Measurements from ENCODE around the gene UNG. TPM values are rescaled to one million over a fixed set of nuclear protein-coding genes. Genes with fewer than 3 reads are reported as not detected.

UNG gene
- polyA plus RNA-seq, 1 of the 3 experiments (the other 2 are of a cell fraction), result 33.2 TPM

DNA sequence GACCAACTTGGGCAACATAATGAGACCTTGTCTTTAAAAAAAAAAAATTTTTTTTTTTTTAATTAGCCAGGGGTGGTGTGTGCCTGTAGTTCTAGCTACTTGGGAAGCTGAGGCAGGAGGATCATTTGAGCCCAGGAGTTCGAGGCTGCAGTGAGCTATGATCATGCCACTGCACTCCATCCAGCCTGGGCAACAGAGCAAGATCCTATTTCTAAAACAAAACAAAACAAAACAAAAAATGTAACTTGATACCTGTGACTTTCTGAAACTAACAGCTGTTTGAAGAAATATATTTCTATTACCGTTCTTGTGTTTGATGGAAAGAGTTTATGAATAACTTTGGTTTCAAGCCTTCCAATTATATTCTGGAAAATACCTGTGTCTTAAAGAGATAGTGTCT is 17.2 kb downstream of the UNG start (continued):
- TF ChIP-seq, protein P1, sequence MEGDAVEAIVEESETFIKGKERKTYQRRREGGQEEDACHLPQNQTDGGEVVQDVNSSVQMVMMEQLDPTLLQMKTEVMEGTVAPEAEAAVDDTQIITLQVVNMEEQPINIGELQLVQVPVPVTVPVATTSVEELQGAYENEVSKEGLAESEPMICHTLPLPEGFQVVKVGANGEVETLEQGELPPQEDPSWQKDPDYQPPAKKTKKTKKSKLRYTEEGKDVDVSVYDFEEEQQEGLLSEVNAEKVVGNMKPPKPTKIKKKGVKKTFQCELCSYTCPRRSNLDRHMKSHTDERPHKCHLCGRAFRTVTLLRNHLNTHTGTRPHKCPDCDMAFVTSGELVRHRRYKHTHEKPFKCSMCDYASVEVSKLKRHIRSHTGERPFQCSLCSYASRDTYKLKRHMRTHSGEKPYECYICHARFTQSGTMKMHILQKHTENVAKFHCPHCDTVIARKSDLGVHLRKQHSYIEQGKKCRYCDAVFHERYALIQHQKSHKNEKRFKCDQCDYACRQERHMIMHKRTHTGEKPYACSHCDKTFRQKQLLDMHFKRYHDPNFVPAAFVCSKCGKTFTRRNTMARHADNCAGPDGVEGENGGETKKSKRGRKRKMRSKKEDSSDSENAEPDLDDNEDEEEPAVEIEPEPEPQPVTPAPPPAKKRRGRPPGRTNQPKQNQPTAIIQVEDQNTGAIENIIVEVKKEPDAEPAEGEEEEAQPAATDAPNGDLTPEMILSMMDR (IDR thresholded peaks at IDR 0.05), result no peak
- TF ChIP-seq, protein P2, sequence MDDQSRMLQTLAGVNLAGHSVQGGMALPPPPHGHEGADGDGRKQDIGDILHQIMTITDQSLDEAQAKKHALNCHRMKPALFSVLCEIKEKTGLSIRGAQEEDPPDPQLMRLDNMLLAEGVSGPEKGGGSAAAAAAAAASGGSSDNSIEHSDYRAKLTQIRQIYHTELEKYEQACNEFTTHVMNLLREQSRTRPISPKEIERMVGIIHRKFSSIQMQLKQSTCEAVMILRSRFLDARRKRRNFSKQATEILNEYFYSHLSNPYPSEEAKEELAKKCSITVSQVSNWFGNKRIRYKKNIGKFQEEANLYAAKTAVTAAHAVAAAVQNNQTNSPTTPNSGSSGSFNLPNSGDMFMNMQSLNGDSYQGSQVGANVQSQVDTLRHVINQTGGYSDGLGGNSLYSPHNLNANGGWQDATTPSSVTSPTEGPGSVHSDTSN (IDR thresholded peaks at IDR 0.05), result no peak
- no peak for TF ChIP-seq ELF1 (IDR thresholded peaks at IDR 0.05)
- no peak for TF ChIP-seq FOXM1 (IDR thresholded peaks at IDR 0.05; ENCODE audit: low read depth)
- no peak for TF ChIP-seq MEF2A (IDR thresholded peaks at IDR 0.05; ENCODE audit: borderline replicate concordance, low read depth)
- no peak for TF ChIP-seq SIN3A (IDR thresholded peaks at IDR 0.05; ENCODE audit: borderline replicate concordance, low read depth, low read length)
- TF ChIP-seq NRF1 (IDR thresholded peaks at IDR 0.05; ENCODE audit: low read depth, low read length), result no peak
- no peak for TF ChIP-seq GABPA (IDR thresholded peaks at IDR 0.05; ENCODE audit: low read depth)

DNA sequence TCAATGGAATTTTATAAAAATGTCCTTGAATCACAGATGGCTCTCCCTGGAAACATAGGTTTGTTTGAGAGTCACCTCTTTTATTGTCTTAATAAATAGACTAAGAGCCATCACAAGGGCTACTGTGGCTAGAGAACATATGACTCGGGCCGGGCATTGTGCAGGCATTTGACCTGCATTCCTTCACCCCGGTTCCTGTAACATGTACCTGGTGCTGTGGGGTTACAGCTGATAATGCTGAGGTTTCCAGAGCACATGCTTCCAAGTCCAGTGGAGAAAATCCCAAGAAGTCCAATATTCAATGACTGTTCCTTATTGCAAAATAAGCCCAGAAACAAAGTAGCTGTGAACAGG is 18.0 kb downstream of the UNG start:
- Histone ChIP-seq H3K4me3 (ENCODE audit: low read depth in 2 of 2, low read length in 1 of 2) (no peak overlapping the region), H3K79me2 (ENCODE audit: insufficient read depth) (no peaks in the 10 kb centered on the region), H3K4me1 (ENCODE audit: control insufficient read depth in 1 of 2, insufficient read depth in 2 of 2, low read depth in 1 of 2, low read length in 1 of 2) (peaks cover 7 to 22% of the 10 kb centered on the region in 2 experiments), H3K4me2 (no peak overlapping the region), H2AFZ (ENCODE audit: low read depth) (no peak overlapping the region), H3K27me3 (ENCODE audit: insufficient read depth) (no peaks in the 10 kb centered on the region), H4K20me1 (ENCODE audit: insufficient read depth) (no peaks in the 10 kb centered on the region), H3K9me3 (no peaks in the 10 kb centered on the region), H3K9me2 (no peaks in the 10 kb centered on the region), H3K9ac (no peak overlapping the region), H3K36me3 (replicated peaks in 1 of 2; ENCODE audit: control insufficient read depth in 1 of 2, insufficient read depth in 2 of 2, low read length in 1 of 2) (no peaks in the 10 kb centered on the region), H3K27ac (ENCODE audit: low read depth in 2 of 2, low read length in 1 of 2) (peak overlapping the region in 1 of 2 experiments; percentile 66; a peak in 1 of 4 replicates), H3F3A (replicated peaks; ENCODE audit: insufficient read depth) (peaks cover 13% of the 10 kb centered on the region)
- 100% methylated on average over 3 of the region's 3 CpGs for WGBS (ENCODE audit: low lambda C conversion rate)
- DNase-seq, result no peak
- ChIA-PET CTCF (interaction anchor here (1.0 to 9.1 kb wide), 5 partner anchors 16 to 276 kb away, joined by 3 to 86 read pairs (median 7); partner anchors contain the start of gene ALKBH2), POLR2A (no interaction called here)
- no peak for TF ChIP-seq EP300 (IDR thresholded peaks at IDR 0.05; ENCODE audit: borderline replicate concordance in 1 of 2, low read depth in 1 of 2, low read length in 1 of 2)
- TF ChIP-seq TAF1 (IDR thresholded peaks at IDR 0.05; ENCODE audit: borderline replicate concordance, low read depth, low read length), result no peak
- TF ChIP-seq CHD2 (IDR thresholded peaks at IDR 0.05; ENCODE audit: low read length, partially characterized antibody), result no peak
- TF ChIP-seq SIN3A (IDR thresholded peaks at IDR 0.05; ENCODE audit: borderline replicate concordance, low read depth, low read length), result no peak
- TF ChIP-seq NFIC (IDR thresholded peaks at IDR 0.05; ENCODE audit: borderline replicate concordance), result no peak
- TF ChIP-seq, protein P3, sequence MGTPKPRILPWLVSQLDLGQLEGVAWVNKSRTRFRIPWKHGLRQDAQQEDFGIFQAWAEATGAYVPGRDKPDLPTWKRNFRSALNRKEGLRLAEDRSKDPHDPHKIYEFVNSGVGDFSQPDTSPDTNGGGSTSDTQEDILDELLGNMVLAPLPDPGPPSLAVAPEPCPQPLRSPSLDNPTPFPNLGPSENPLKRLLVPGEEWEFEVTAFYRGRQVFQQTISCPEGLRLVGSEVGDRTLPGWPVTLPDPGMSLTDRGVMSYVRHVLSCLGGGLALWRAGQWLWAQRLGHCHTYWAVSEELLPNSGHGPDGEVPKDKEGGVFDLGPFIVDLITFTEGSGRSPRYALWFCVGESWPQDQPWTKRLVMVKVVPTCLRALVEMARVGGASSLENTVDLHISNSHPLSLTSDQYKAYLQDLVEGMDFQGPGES (IDR thresholded peaks at IDR 0.05; ENCODE audit: low read depth, low read length), result no peak
- TF ChIP-seq, protein P1 (IDR thresholded peaks at IDR 0.05), result no peak
- TF ChIP-seq EZH2phosphoT487 (IDR thresholded peaks at IDR 0.05; ENCODE audit: borderline replicate concordance, low read depth), result no peak
- TF ChIP-seq RFX5 (IDR thresholded peaks at IDR 0.05; ENCODE audit: low read length), result no peak
- TF ChIP-seq, protein P4, sequence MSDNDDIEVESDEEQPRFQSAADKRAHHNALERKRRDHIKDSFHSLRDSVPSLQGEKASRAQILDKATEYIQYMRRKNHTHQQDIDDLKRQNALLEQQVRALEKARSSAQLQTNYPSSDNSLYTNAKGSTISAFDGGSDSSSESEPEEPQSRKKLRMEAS (IDR thresholded peaks at IDR 0.05; ENCODE audit: low read depth), result no peak
- TF ChIP-seq, protein P2 (IDR thresholded peaks at IDR 0.05), result no peak
- TF ChIP-seq RXRA (IDR thresholded peaks at IDR 0.05; ENCODE audit: borderline replicate concordance, low read depth), result no peak
- TF ChIP-seq JUND (IDR thresholded peaks at IDR 0.05), result no peak
- TF ChIP-seq RAD21 (IDR thresholded peaks at IDR 0.05; ENCODE audit: low read length), result no peak
- TF ChIP-seq, protein P5, sequence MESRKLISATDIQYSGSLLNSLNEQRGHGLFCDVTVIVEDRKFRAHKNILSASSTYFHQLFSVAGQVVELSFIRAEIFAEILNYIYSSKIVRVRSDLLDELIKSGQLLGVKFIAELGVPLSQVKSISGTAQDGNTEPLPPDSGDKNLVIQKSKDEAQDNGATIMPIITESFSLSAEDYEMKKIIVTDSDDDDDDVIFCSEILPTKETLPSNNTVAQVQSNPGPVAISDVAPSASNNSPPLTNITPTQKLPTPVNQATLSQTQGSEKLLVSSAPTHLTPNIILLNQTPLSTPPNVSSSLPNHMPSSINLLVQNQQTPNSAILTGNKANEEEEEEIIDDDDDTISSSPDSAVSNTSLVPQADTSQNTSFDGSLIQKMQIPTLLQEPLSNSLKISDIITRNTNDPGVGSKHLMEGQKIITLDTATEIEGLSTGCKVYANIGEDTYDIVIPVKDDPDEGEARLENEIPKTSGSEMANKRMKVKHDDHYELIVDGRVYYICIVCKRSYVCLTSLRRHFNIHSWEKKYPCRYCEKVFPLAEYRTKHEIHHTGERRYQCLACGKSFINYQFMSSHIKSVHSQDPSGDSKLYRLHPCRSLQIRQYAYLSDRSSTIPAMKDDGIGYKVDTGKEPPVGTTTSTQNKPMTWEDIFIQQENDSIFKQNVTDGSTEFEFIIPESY (IDR thresholded peaks at IDR 0.05; ENCODE audit: borderline replicate concordance, low read depth), result no peak
- no peak for TF ChIP-seq MEF2A (IDR thresholded peaks at IDR 0.05; ENCODE audit: borderline replicate concordance, low read depth)
- no peak for TF ChIP-seq GABPA (IDR thresholded peaks at IDR 0.05; ENCODE audit: low read depth)
- TF ChIP-seq SMC3 (IDR thresholded peaks at IDR 0.05; ENCODE audit: low read depth, low read length), result no peak

Measured in SK-N-SH (cell line).